Measurements from ENCODE around the gene KRT39. TPM values are rescaled to one million over a fixed set of nuclear protein-coding genes. Genes with fewer than 3 reads are reported as not detected.

Gene KRT39
- total and polyA plus RNA-seq, 8 donors = not detected

DNA sequence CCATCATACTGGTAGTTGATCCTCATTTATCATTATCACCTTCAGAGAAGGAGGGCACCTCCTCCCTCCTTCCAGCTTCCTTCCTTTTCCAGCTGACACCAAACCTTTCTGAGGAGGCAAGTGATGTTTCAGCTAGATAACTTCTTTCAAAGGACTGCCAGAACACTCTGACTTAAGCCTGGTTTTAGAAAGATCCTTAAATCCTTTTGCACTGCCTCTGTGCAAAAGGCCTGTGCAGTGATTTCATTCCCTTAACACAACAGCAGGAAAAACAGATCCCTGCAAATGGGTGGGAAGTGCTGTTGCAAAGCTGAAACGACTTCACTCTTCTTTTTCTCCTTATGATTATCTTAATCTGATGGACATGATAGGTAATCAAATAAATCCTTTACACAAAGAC is 22.2 kb downstream of the KRT39 start:
- Histone ChIP-seq H3K4me3 (no peak overlapping the region), H3K9me3 (no peaks in the 10 kb centered on the region), H3K36me3 (no peaks in the 10 kb centered on the region), H3K4me1 (peaks cover 0 to 7% (median 2%) of the 10 kb centered on the region in 4 donors), H3K27me3 (peaks cover 0 to 38% (median 4%) of the 10 kb centered on the region in 3 donors), H3K27ac (no peak overlapping the region)
- no peak for DNase-seq
- intact Hi-C loops (cut with DNase I; ENCODE audit: low total_unique reads) = no loop called here
- 3 to 28% (median 17%) methylated on average over 1 of the region's 1 CpG for WGBS, 5 donors
- TF ChIP-seq POLR2A (IDR thresholded peaks at IDR 0.05) (no peak), CTCF (IDR thresholded peaks at IDR 0.05) (no peak), POLR2AphosphoS5 (IDR thresholded peaks at IDR 0.05) (no peak), EP300 (IDR thresholded peaks at IDR 0.05) (no peak)

DNA sequence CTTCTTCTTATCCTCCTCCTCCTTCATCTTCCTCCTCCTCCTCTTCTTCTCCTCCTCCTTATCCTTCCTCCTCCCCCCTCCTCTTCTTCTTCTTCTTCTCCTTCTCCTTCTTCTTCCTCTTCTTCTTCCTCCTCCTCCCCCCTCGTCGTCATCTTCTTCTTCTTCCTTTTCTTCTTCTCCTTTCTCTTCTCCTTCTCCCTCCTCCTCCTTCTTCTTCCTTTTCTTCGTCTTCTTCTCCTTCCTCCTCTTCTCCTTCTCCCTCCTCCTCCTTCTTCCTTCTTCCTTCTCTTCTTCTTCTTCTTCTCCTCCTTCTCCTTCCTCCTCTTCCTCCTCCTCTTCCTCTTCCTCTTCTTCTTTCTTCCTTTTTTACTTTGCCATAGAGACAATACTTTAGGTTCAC is 24.2 kb downstream of the KRT39 start:
- 80 to 92% (median 87%) methylated on average over 3 of the region's 3 CpGs for WGBS, 5 donors
- no peak overlapping the region for H3K4me3 ChIP-seq
- peaks cover 0 to 1% (median 0%) of the 10 kb centered on the region in 4 donors for H3K4me1 ChIP-seq
- H3K36me3 ChIP-seq = no peaks in the 10 kb centered on the region
- H3K27ac ChIP-seq = no peak overlapping the region
- H3K27me3 ChIP-seq = peaks cover 0 to 24% (median 0%) of the 10 kb centered on the region in 3 donors
- intact Hi-C loops (cut with DNase I; ENCODE audit: low total_unique reads) = no loop called here
- TF ChIP-seq CTCF (IDR thresholded peaks at IDR 0.05) (no peak), POLR2A (IDR thresholded peaks at IDR 0.05) (no peak), EP300 (IDR thresholded peaks at IDR 0.05) (no peak), POLR2AphosphoS5 (IDR thresholded peaks at IDR 0.05) (no peak)
- no peak for DNase-seq
- H3K9me3 ChIP-seq = no peaks in the 10 kb centered on the region

- no peak for DNase-seq
- WGBS, 5 donors = 83 to 91% (median 83%) methylated on average over 6 of the region's 6 CpGs
- Histone ChIP-seq H3K27me3 (peaks cover 0 to 6% (median 0%) of the 10 kb centered on the region in 3 donors), H3K4me3 (no peak overlapping the region), H3K27ac (no peak overlapping the region), H3K9me3 (no peaks in the 10 kb centered on the region), H3K4me1 (peaks cover 0 to 10% (median 0%) of the 10 kb centered on the region in 4 donors), H3K36me3 (no peaks in the 10 kb centered on the region)
- intact Hi-C loops (cut with DNase I; ENCODE audit: low total_unique reads) = no loop called here
- TF ChIP-seq POLR2AphosphoS5 (IDR thresholded peaks at IDR 0.05) (no peak), POLR2A (IDR thresholded peaks at IDR 0.05) (no peak), EP300 (IDR thresholded peaks at IDR 0.05) (no peak), CTCF (IDR thresholded peaks at IDR 0.05) (no peak)
Measured at GRCh38 chr17:40940266-40940665, 26.5 kb downstream of the KRT39 start.

- H3K9me3 ChIP-seq = no peaks in the 10 kb centered on the region
- no peaks in the 10 kb centered on the region for H3K36me3 ChIP-seq
- H3K4me3 ChIP-seq = no peak overlapping the region
- H3K27me3 ChIP-seq = no peaks in the 10 kb centered on the region
- WGBS, 5 donors = 83 to 93% (median 92%) methylated on average over 3 of the region's 3 CpGs
- intact Hi-C loops (cut with DNase I; ENCODE audit: low total_unique reads) = no loop called here
- peaks cover 0 to 10% (median 0%) of the 10 kb centered on the region in 4 donors for H3K4me1 ChIP-seq
- TF ChIP-seq POLR2A (IDR thresholded peaks at IDR 0.05) (no peak), CTCF (IDR thresholded peaks at IDR 0.05) (no peak), EP300 (IDR thresholded peaks at IDR 0.05) (no peak), POLR2AphosphoS5 (IDR thresholded peaks at IDR 0.05) (no peak)
- H3K27ac ChIP-seq = no peak overlapping the region
- DNase-seq = no peak
Measured at GRCh38 chr17:40938981-40939380, 27.8 kb downstream of the KRT39 start.
